Fibroblast of mammary gland (primary cell): ENCODE data around the gene LIMS1.
A peak's percentile ranks its signal among the peaks of the same experiment; 100 is the strongest.
"Not testable (repeated sequence)": the region's sequence is repeated elsewhere in the genome, so short reads cannot be mapped to it uniquely, and the experiment has no call there.

Source experiments
- DNase-seq: peaks from one replicate; pipeline ENCODE4 v3.0.0-alpha.2; 2010; ENCODE audit warnings: low read depth
- H3K4me3 ChIP-seq: 2 replicates; pipeline ENCODE4 v1.5.1; 2011; ENCODE audit warnings: low read depth, mild to moderate bottlenecking, low read length, moderate library complexity; ENCODE audit not compliant: control insufficient read depth
- CTCF ChIP-seq: conservative IDR thresholded peaks from 2 replicates; pipeline ENCODE4 v1.5.1; 2011; ENCODE audit warnings: low read depth, low read length, inconsistent platforms; ENCODE audit not compliant: control insufficient read depth, insufficient read depth

Gene LIMS1

GRCh38 chr2:108594132-108594981 lies 60.1 kb downstream of the LIMS1 start:
- TF ChIP-seq CTCF: no peak
- peak overlapping the region; percentile 18 for H3K4me3 ChIP-seq
- peak; percentile 92 for DNase-seq

- H3K4me3 ChIP-seq: no peak overlapping the region
- peak; percentile 92 for DNase-seq
- no peak for TF ChIP-seq CTCF
Measured at GRCh38 chr2:108594982-108595464, 60.8 kb downstream of the LIMS1 start.

GRCh38 chr2:108595771-108596170 lies 61.5 kb downstream of the LIMS1 start:
- DNase-seq, H3K4me3 ChIP-seq: not testable (repeated sequence)

- H3K4me3 ChIP-seq: not testable (repeated sequence)
- peak; percentile 83 for DNase-seq
Measured at GRCh38 chr2:108597105-108597744, 63.0 kb downstream of the LIMS1 start.

GRCh38 chr2:108601199-108601598 lies 66.9 kb downstream of the LIMS1 start:
- not testable (repeated sequence) for H3K4me3 ChIP-seq, DNase-seq

- no peak overlapping the region for H3K4me3 ChIP-seq
- DNase-seq: no peak
- no peak for TF ChIP-seq CTCF
Measured at GRCh38 chr2:108602422-108602821, 68.2 kb downstream of the LIMS1 start.

GRCh38 chr2:108604196-108604595 lies 69.9 kb downstream of the LIMS1 start:
- no peak for DNase-seq
- no peak overlapping the region for H3K4me3 ChIP-seq
- TF ChIP-seq CTCF: no peak

GRCh38 chr2:108605947-108606346 lies 71.7 kb downstream of the LIMS1 start:
- H3K4me3 ChIP-seq: no peak overlapping the region
- no peak for TF ChIP-seq CTCF
- DNase-seq: no peak
